Measurements from ENCODE around the gene HRG. TPM values are rescaled to one million over a fixed set of nuclear protein-coding genes. Genes with fewer than 3 reads are reported as not detected.

Gene HRG
- total RNA-seq, 1 donor from 2014 or later = not detected

- intact Hi-C loops (cut with micrococcal nuclease) = no loop called here
These were observed 54.3 kb downstream of the HRG start for GRCh38 chr3:186719945-186720739.

DNA sequence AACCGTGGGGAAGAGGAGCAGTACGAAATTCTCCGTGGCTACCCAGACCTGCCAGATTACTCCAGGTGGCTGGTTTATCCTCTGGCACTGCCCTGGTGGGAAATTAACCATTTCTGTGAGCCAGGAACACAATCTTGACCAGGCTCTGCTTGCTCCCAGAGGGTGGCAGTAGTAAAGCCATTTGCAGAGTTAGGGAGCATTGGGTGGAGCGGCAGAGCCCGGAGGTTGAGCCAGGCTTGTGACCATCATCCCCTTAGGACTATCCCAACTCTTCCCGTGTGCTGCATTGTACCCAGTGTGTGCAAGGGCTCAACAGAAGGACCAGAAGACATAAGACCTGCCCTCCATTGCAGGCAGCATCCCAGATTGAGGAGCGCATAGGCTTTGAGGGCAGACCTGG lies 56.6 kb downstream of the HRG start:
- intact Hi-C loops (cut with micrococcal nuclease) = no loop called here

DNA sequence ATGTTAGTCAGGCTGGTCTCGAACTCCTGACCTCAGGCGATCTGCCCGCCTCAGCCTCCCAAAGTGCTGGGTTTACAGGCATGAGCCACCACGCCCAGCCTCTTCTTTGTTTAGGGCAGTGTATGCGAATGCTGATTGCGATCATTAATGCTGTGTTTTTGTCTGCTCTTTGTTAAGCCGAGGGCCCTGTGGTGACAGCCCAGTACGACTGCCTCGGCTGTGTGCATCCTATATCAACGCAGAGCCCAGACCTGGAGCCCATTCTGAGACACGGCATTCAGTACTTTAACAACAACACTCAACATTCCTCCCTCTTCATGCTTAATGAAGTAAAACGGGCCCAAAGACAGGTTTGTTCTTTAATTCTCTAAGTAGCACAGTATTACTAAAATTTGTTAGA lies 59.1 kb downstream of the HRG start:
- intact Hi-C loops (cut with micrococcal nuclease) = no loop called here

Other genes starting within 250 kb of the HRG start
- 4.7 and 5.5 TPM in 2 replicates for gene CRYGS, start 121.6 kb upstream of the HRG start, total RNA-seq
- 16.6 and 19.0 TPM in 2 replicates for gene TBCCD1, start 98.7 kb upstream of the HRG start, total RNA-seq
- gene DNAJB11, start 95.3 kb upstream of the HRG start, total RNA-seq = 82.3 and 82.5 TPM in 2 replicates
- gene AHSG, start 53.0 kb upstream of the HRG start, total RNA-seq = not detected in 2 replicates
- gene FETUB, start 25.6 kb upstream of the HRG start, total RNA-seq = not detected in 2 replicates
- not detected in 2 replicates for gene KNG1, start 51.3 kb downstream of the HRG start, total RNA-seq
- 359 and 368 TPM in 2 replicates for gene EIF4A2, start 117.6 kb downstream of the HRG start, total RNA-seq
- gene RFC4, start 140.5 kb downstream of the HRG start, total RNA-seq = 60.7 and 63.8 TPM in 2 replicates
- not detected in 2 replicates for gene ADIPOQ, start 176.7 kb downstream of the HRG start, total RNA-seq

All from T-helper 1 cell treated with Interleukin-12 subunit alpha and Interleukin-12 subunit beta and Interleukin-4 antibody, amounts not matched to agents 30 ng/mL and 1 ng/mL, for 36 hours (primary cell).